HCT116 (cell line): ENCODE measurements around the gene ZNF212. TPM values are rescaled to one million over a fixed set of nuclear protein-coding genes. Genes with fewer than 3 reads are reported as not detected.

ENCODE experiments used
- ATAC-seq: fragments of 200-7000 bp; cut with Tn5 transposase; 2 replicates; pipeline ENCODE4 v1.9.1; 2020; ENCODE audit warnings: mild to moderate bottlenecking, moderate library complexity
- BruUV-seq: library from RNA; stranded (reverse); fragments of 400-500 nt; replicated peaks from 2 replicates; lab custom pipeline; 2021; lab: Mats Ljungman, UMichigan
- CTCF ChIA-PET: fragments of 300-600 bp; sonication (Branson Sonifier 250); formaldehyde crosslinking; loops from one replicate; lab custom pipeline; 2021; ENCODE audit warnings: antibody characterized with exemption; lab: Charles Lee
- POLR2A ChIA-PET: fragments of 300-600, 350-600 bp; sonication (Branson Sonifier 250); formaldehyde crosslinking; loops from one replicate; lab custom pipeline; 2021; ENCODE audit warnings: antibody characterized with exemption; lab: Charles Lee
- RAD21 ChIA-PET, 2 experiments: fragments of 300-600 bp; sonication (Branson Sonifier 250); formaldehyde crosslinking; loops; one replicate each; lab custom pipeline; 2023; ENCODE audit warnings: low total read pairs in 2 of 2; ENCODE audit not compliant: uncharacterized antibody in 2 of 2, unreplicated experiment in 2 of 2, low non-redundant PET in 1 of 2; lab: Charles Lee
- DNase-seq: peaks from one replicate; pipeline ENCODE4 v3.0.0-alpha.2; 2010; ENCODE audit warnings: low read depth, low spot score
- H2AFZ ChIP-seq: fragments of 200-600 bp; shearing (Covaris generic), sonication (generic); 2 replicates; pipeline ENCODE4 v1.6.1; 2017; ENCODE audit warnings: low read depth, mixed run types, mixed read lengths, antibody characterized with exemption, low read length; ENCODE audit not compliant: poor library complexity, severe bottlenecking
- H3K27ac ChIP-seq: 2 replicates; pipeline ENCODE4 v1.5.1; 2012; ENCODE audit warnings: low read depth, low read length
- H3K27me3 ChIP-seq: fragments of 200-600 bp; sonication (generic); 2 replicates; pipeline ENCODE4 v1.6.1; 2016; ENCODE audit warnings: mixed run types, low read length, mixed read lengths; ENCODE audit not compliant: insufficient read depth
- H3K36me3 ChIP-seq, 2 experiments: fragments of 200-500 bp in 1 of 2; fragments of 200-600 bp in 1 of 2; sonication (Bioruptor generic) in 1 of 2; sonication (generic) in 1 of 2; 2 replicates each; pipeline versions ENCODE4 v1.5.1 to v1.6.1; 2014 to 2016; ENCODE audit warnings: low read length in 2 of 2, inconsistent platforms in 1 of 2, mixed read lengths in 1 of 2, mixed run types in 1 of 2; ENCODE audit not compliant: insufficient read depth in 2 of 2, control insufficient read depth in 1 of 2
- H3K4me1 ChIP-seq, 2 experiments: fragments of 200-600 bp in 1 of 2; sonication (generic) in 1 of 2; 2 replicates each; pipeline versions ENCODE4 v1.5.1 to v1.6.1; 2012 to 2017; ENCODE audit warnings: low read length in 2 of 2, inconsistent platforms in 1 of 2, mild to moderate bottlenecking in 1 of 2, mixed read lengths in 1 of 2, mixed run types in 1 of 2, moderate library complexity in 1 of 2; ENCODE audit not compliant: insufficient read depth in 2 of 2, control insufficient read depth in 1 of 2
- H3K4me2 ChIP-seq: fragments of 200-600 bp; sonication (generic); 2 replicates; pipeline ENCODE4 v1.6.1; 2017; ENCODE audit warnings: mixed run types, low read length, mixed read lengths
- H3K4me3 ChIP-seq, 2 experiments: fragments of 200-600 bp in 1 of 2; sonication (generic) in 1 of 2; replicated peaks in 1 of 2; 2 replicates each; pipeline ENCODE4 v1.5.1; 2011 to 2016; ENCODE audit warnings: low read length in 2 of 2, control low read depth in 1 of 2, low read depth in 1 of 2, mild to moderate bottlenecking in 1 of 2, mixed read lengths in 1 of 2, mixed run types in 1 of 2
- H3K79me2 ChIP-seq: fragments of 200-600 bp; sonication (generic); 2 replicates; pipeline ENCODE4 v1.6.1; 2017; ENCODE audit warnings: mild to moderate bottlenecking, mixed run types, low read length, moderate library complexity, mixed read lengths; ENCODE audit not compliant: insufficient read depth
- H3K9ac ChIP-seq: fragments of 200-600 bp; sonication (generic); 2 replicates; pipeline ENCODE4 v1.6.1; 2016; ENCODE audit warnings: low read length, mixed read lengths
- H3K9me2 ChIP-seq: fragments of 200-600 bp; sonication (generic), shearing (Covaris generic); 2 replicates; pipeline ENCODE4 v1.6.1; 2017; ENCODE audit warnings: mixed run types, mild to moderate bottlenecking, moderate library complexity; ENCODE audit not compliant: insufficient read depth
- H3K9me3 ChIP-seq, 2 experiments: fragments of 200-500 bp in 1 of 2; fragments of 200-600 bp in 1 of 2; sonication (Bioruptor generic) in 1 of 2; sonication (generic) in 1 of 2; 2 replicates each; pipeline ENCODE4 v1.6.1; 2014 to 2017; ENCODE audit warnings: low read length in 2 of 2, mixed read lengths in 2 of 2, inconsistent platforms in 1 of 2, low read depth in 1 of 2, mild to moderate bottlenecking in 1 of 2, mixed run types in 1 of 2, moderate library complexity in 1 of 2; ENCODE audit not compliant: control insufficient read depth in 1 of 2, insufficient read depth in 1 of 2
- H4K20me1 ChIP-seq: fragments of 200-600 bp; sonication (generic), shearing (Covaris generic); 2 replicates; pipeline ENCODE4 v1.6.1; 2017; ENCODE audit warnings: mixed run types, mild to moderate bottlenecking, moderate library complexity; ENCODE audit not compliant: insufficient read depth
- CEBPB ChIP-seq: IDR thresholded peaks from 2 replicates; pipeline ENCODE4 v1.6.1; 2012; ENCODE audit warnings: low read depth
- EGR1 ChIP-seq: IDR thresholded peaks from 2 replicates; pipeline ENCODE4 v1.6.1; 2012; ENCODE audit warnings: low read depth
- MAX ChIP-seq: IDR thresholded peaks from 2 replicates; pipeline ENCODE4 v1.6.1; 2012
- POLR2AphosphoS5 ChIP-seq: IDR thresholded peaks from 2 replicates; pipeline ENCODE4 v1.6.1; 2011; ENCODE audit warnings: mild to moderate bottlenecking, low read depth, low read length, moderate library complexity
- YY1 ChIP-seq: IDR thresholded peaks from 2 replicates; pipeline ENCODE4 v1.6.1; 2011; ENCODE audit warnings: low read length, low read depth, moderate library complexity, mild to moderate bottlenecking; ENCODE audit not compliant: insufficient replicate concordance; ENCODE audit errors: extremely low read depth
- ZFX ChIP-seq: fragments of 450-650 bp; IDR thresholded peaks from 2 replicates; pipeline ENCODE4 v1.6.1; 2017
- intact Hi-C: fragments of 100-400 bp; cut with micrococcal nuclease; formaldehyde crosslinking; loops from 2 replicates; pipeline ENCODE4 v1.10.0; 2022
- total RNA-seq: library from RNA; stranded (reverse); gene quantifications from one replicate; pipeline ENCODE4 v1.2.1, GENCODE V29; 2021; ENCODE audit not compliant: unreplicated experiment

Gene ZNF212
- total RNA-seq, 1 experiment from 2014 or later: 13.7 TPM

GRCh38 chr7:149195180-149196150 lies 44.0 kb upstream of the ZNF212 start, which contains the start of gene ZNF282 (continued):
- TF ChIP-seq CEBPB (no peak), POLR2AphosphoS5 (peak; percentile 84), YY1 (peak; percentile 59), ZFX (peak; percentile 99)

GRCh38 chr7:149196151-149196704 lies 43.2 kb upstream of the ZNF212 start:
- ChIA-PET CTCF (interaction anchor here (0.9 to 1.7 kb wide), 4 partner anchors 9 to 131 kb away, joined by 3 to 9 read pairs (median 4); partner anchors contain the start of gene ZNF398), POLR2A (interaction anchor here (1.1 to 1.6 kb wide), 3 partner anchors 10 to 67 kb away, joined by 3 to 6 read pairs (median 4); no protein-coding TSS in a partner anchor), RAD21 (no interaction called here)
- Histone ChIP-seq H3K79me2 (peaks cover 53% of the 10 kb centered on the region), H3K27ac (peak overlapping the region; percentile 99), H3K9me2 (no peaks in the 10 kb centered on the region), H3K9me3 (peaks cover 0 to 3% of the 10 kb centered on the region in 2 experiments; a peak in 1 of 4 replicates), H4K20me1 (no peaks in the 10 kb centered on the region), H3K27me3 (no peaks in the 10 kb centered on the region), H3K4me2 (peak overlapping the region; percentile 82), H3K36me3 (peaks cover 27 to 30% of the 10 kb centered on the region in 2 experiments), H3K9ac (peak overlapping the region; percentile 89), H2AFZ (no peak overlapping the region), H3K4me3 (peak overlapping the region; percentile 91 to 95), H3K4me1 (peaks cover 10 to 17% of the 10 kb centered on the region in 2 experiments)
- DNase-seq (no peak), ATAC-seq (0 out of 2 replicates have a peak, but pooled peaks have one; percentile 4)
- BruUV-seq: no TSS peak
- intact Hi-C loops: loop anchor here (5.0 kb wide), 1 partner anchor 36 kb away; no protein-coding TSS in a partner anchor
- TF ChIP-seq EGR1 (no peak), MAX (peak; percentile 7; the same call in 1 of the 2 replicates)
